Measurements from ENCODE around the gene PRKG2. TPM values are rescaled to one million over a fixed set of nuclear protein-coding genes. Genes with fewer than 3 reads are reported as not detected.

The PRKG2 gene
- total RNA-seq, 2 experiments from 2014 or later = 0.05 to 0.14 TPM

GRCh38 chr4:81116566-81116965, 98.5 kb downstream of the PRKG2 start:
- Mint-ChIP-seq H3K9me3 (ENCODE audit: low read depth) (no peaks in the 10 kb centered on the region), H3K27me3 (peaks cover 4% of the 10 kb centered on the region), H3K36me3 (ENCODE audit: low read depth) (no peaks in the 10 kb centered on the region), H3K27ac (no peak overlapping the region), H3K4me1 (peaks cover 5% of the 10 kb centered on the region), H3K4me3 (no peak overlapping the region)
- intact Hi-C loops (cut with DNase I, micrococcal nuclease) = no loop called here
- ChIA-PET CTCF (interaction anchor here (0.9 kb wide), 1 partner anchor 46 kb away, joined by 4 read pairs; no protein-coding TSS in a partner anchor), POLR2A (no interaction called here)
- no peak for DNase-seq
- ATAC-seq = no peak

- peaks cover 5% of the 10 kb centered on the region for H3K4me1 Mint-ChIP-seq
- ChIA-PET CTCF (interaction anchor here (1.2 kb wide), 1 partner anchor 239 kb away, joined by 3 read pairs; no protein-coding TSS in a partner anchor), POLR2A (no interaction called here)
- H3K36me3 Mint-ChIP-seq (ENCODE audit: low read depth) = no peaks in the 10 kb centered on the region
- intact Hi-C loops (cut with DNase I, micrococcal nuclease) = no loop called here
- ATAC-seq (no peak), DNase-seq (no peak)
- no peak overlapping the region for H3K27ac Mint-ChIP-seq
- H3K27me3 Mint-ChIP-seq = no peaks in the 10 kb centered on the region
- no peak overlapping the region for H3K4me3 Mint-ChIP-seq
- no peaks in the 10 kb centered on the region for H3K9me3 Mint-ChIP-seq (ENCODE audit: low read depth)
These were observed 102.0 kb downstream of the PRKG2 start for GRCh38 chr4:81113024-81113423.

- no peak overlapping the region for H3K27ac Mint-ChIP-seq
- no peaks in the 10 kb centered on the region for H3K36me3 Mint-ChIP-seq (ENCODE audit: low read depth)
- peaks cover 13% of the 10 kb centered on the region for H3K4me1 Mint-ChIP-seq
- ChIA-PET POLR2A (no interaction called here), CTCF (interaction anchor here (0.5 kb wide), 1 partner anchor 1192 kb away, joined by 3 read pairs; no protein-coding TSS in a partner anchor)
- ATAC-seq (no peak), DNase-seq (no peak)
- H3K27me3 Mint-ChIP-seq = peaks cover 3% of the 10 kb centered on the region
- peaks cover 1% of the 10 kb centered on the region for H3K9me3 Mint-ChIP-seq (ENCODE audit: low read depth)
- intact Hi-C loops (cut with DNase I, micrococcal nuclease) = no loop called here
- no peak overlapping the region for H3K4me3 Mint-ChIP-seq
These were observed 105.7 kb downstream of the PRKG2 start for GRCh38 chr4:81109356-81109755.

GRCh38 chr4:81106150-81106549, 108.9 kb downstream of the PRKG2 start:
- Mint-ChIP-seq H3K27ac (no peak overlapping the region), H3K4me1 (peaks cover 8% of the 10 kb centered on the region), H3K9me3 (ENCODE audit: low read depth) (peaks cover 1% of the 10 kb centered on the region), H3K27me3 (peaks cover 3% of the 10 kb centered on the region), H3K4me3 (no peak overlapping the region), H3K36me3 (ENCODE audit: low read depth) (no peaks in the 10 kb centered on the region)
- POLR2A ChIA-PET = no interaction called here
- intact Hi-C loops (cut with DNase I, micrococcal nuclease) = no loop called here
- peak; percentile 44 for ATAC-seq
- peak; percentile 6 for DNase-seq
- CTCF ChIA-PET = interaction anchor here (0.7 kb wide), 1 partner anchor 766 kb away, joined by 3 read pairs; no protein-coding TSS in a partner anchor

DNA sequence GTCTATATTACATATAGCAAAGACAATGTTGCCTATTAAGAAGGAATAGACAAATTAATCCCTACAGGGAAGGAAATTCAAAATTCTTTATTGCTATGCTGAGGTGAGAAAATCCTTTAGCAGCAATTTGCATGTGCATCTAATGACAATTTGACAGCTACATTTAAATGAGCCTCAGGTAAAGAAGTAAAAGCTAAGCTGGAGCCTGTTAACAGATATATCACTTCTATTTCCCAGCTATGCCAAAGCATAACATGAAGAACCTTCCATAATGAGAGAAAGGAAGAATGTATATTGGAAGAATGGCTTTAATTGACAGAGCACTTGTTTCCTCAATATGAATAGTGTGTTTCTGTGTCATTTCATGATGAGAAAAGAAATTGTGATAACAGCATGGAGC, 112.9 kb downstream of the PRKG2 start:
- ChIA-PET POLR2A (interaction anchor here (0.7 kb wide), 1 partner anchor 989 kb away, joined by 6 read pairs; no protein-coding TSS in a partner anchor), CTCF (no interaction called here)
- ATAC-seq = no peak

DNA sequence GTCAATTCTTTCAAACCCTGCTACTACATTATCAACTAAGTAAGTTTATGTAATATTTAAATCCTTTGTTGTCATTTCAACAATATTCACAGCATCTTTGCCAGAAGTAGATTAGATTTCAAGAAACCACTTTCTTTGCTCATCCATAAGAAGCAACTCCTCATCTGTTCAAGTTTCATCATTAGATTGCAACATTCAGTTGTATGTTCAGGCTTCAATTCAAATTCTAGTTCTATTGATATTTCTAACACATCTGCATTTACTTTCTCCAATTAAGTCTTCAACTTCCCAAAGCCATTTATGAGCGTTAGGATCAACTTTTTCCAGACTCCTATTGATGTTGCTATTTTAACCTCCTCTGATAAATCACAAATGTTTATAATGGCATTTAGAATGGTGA, 118.5 kb downstream of the PRKG2 start:
- H3K9me3 Mint-ChIP-seq (ENCODE audit: low read depth) = no peaks in the 10 kb centered on the region
- intact Hi-C loops (cut with DNase I, micrococcal nuclease) = no loop called here
- H3K27ac Mint-ChIP-seq = no peak overlapping the region
- ATAC-seq = no peak
- H3K4me1 Mint-ChIP-seq = no peaks in the 10 kb centered on the region
- no peak overlapping the region for H3K4me3 Mint-ChIP-seq
- H3K36me3 Mint-ChIP-seq (ENCODE audit: low read depth) = no peaks in the 10 kb centered on the region
- ChIA-PET POLR2A (no interaction called here), CTCF (no interaction called here)
- peaks cover 5% of the 10 kb centered on the region for H3K27me3 Mint-ChIP-seq
- no peak for DNase-seq

More for the DNA sequence above, 112.9 kb downstream of the PRKG2 start:
- Mint-ChIP-seq H3K4me1 (peaks cover 8% of the 10 kb centered on the region), H3K9me3 (ENCODE audit: low read depth) (no peaks in the 10 kb centered on the region), H3K4me3 (no peak overlapping the region), H3K27me3 (peaks cover 4% of the 10 kb centered on the region), H3K36me3 (ENCODE audit: low read depth) (no peaks in the 10 kb centered on the region), H3K27ac (no peak overlapping the region)
- intact Hi-C loops (cut with DNase I, micrococcal nuclease) = no loop called here
- DNase-seq = no peak

DNA sequence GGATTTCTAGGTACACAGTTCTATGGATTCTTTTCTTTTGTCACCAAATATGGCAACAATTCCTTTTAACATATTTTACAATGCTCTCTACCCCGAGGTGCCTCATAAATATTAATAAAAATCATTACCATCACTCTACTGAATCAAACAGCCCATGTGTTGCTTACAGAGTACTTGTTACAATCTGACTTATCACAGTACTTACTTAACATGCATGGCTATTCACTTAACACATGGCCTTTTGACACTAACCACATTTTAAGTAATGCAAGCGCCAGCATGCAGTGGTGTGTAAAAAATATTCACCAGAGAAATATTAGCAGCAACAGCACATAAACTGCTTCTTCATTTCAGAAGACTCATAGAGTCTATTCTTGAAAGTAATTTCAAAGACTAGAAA, 119.6 kb downstream of the PRKG2 start:
- POLR2A ChIA-PET = interaction anchor here (0.6 kb wide), 1 partner anchor 1957 kb away, joined by 4 read pairs; no protein-coding TSS in a partner anchor

DNA sequence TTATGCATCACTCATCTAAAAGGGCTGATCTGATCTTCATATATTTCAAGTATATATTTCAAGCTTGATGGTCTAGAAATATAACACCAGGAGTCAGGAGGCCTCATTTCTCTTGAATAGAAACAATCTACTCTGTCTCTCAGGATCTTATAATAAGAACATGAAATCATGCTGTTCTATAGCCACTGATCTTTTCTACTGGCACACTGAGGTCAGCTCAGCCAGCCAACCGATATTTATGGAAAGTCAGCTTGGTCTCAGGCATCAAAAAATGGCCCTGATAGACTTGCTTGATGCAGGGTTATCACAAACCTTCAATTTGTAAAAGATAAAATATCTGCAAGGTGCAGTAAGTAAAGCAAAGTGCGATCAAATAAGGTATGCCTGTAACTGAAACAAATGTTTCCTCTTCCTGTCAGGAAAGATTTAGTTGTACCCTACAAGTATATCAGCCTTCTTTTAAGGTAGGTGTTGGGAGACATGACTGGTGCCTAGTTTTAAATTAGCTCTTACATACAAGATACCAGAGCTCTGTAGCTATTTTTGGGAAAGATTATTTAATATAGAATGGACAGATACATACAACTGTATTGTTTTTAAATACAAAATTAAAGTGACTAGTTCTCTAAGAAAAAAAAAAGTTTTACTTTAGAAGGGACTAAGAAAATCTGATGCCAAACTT, 121.2 kb downstream of the PRKG2 start:
- no peak for DNase-seq
- H3K4me1 Mint-ChIP-seq = no peaks in the 10 kb centered on the region
- ATAC-seq = no peak
- intact Hi-C loops (cut with DNase I, micrococcal nuclease) = no loop called here
- ChIA-PET CTCF (interaction anchor here (1.0 kb wide), 1 partner anchor 40 kb away, joined by 3 read pairs; no protein-coding TSS in a partner anchor), POLR2A (interaction anchor here (0.7 kb wide), 1 partner anchor 678 kb away, joined by 5 read pairs; no protein-coding TSS in a partner anchor)
- H3K36me3 Mint-ChIP-seq (ENCODE audit: low read depth) = no peaks in the 10 kb centered on the region
- H3K27ac Mint-ChIP-seq = no peak overlapping the region
- H3K27me3 Mint-ChIP-seq = peaks cover 5% of the 10 kb centered on the region
- H3K4me3 Mint-ChIP-seq = no peak overlapping the region
- no peaks in the 10 kb centered on the region for H3K9me3 Mint-ChIP-seq (ENCODE audit: low read depth)

More for the DNA sequence above, 119.6 kb downstream of the PRKG2 start:
- CTCF ChIA-PET = no interaction called here
- no peaks in the 10 kb centered on the region for H3K36me3 Mint-ChIP-seq (ENCODE audit: low read depth)
- no peaks in the 10 kb centered on the region for H3K9me3 Mint-ChIP-seq (ENCODE audit: low read depth)
- DNase-seq (no peak), ATAC-seq (no peak)
- no peaks in the 10 kb centered on the region for H3K4me1 Mint-ChIP-seq
- H3K27me3 Mint-ChIP-seq = peaks cover 5% of the 10 kb centered on the region
- no peak overlapping the region for H3K4me3 Mint-ChIP-seq
- intact Hi-C loops (cut with DNase I, micrococcal nuclease) = no loop called here
- no peak overlapping the region for H3K27ac Mint-ChIP-seq

GRCh38 chr4:81085979-81086378, 129.0 kb downstream of the PRKG2 start:
- Mint-ChIP-seq H3K4me1 (no peaks in the 10 kb centered on the region), H3K36me3 (ENCODE audit: low read depth) (no peaks in the 10 kb centered on the region), H3K27me3 (no peaks in the 10 kb centered on the region), H3K27ac (no peak overlapping the region), H3K4me3 (no peak overlapping the region), H3K9me3 (ENCODE audit: low read depth) (no peaks in the 10 kb centered on the region)
- intact Hi-C loops (cut with DNase I, micrococcal nuclease) = no loop called here
- CTCF ChIA-PET = interaction anchor here (1.7 kb wide), 1 partner anchor 16 kb away, joined by 5 read pairs; no protein-coding TSS in a partner anchor
- DNase-seq = no peak
- ATAC-seq = no peak
- POLR2A ChIA-PET = no interaction called here

- CTCF ChIA-PET = interaction anchor here (1.7 kb wide), 1 partner anchor 16 kb away, joined by 5 read pairs; no protein-coding TSS in a partner anchor
- POLR2A ChIA-PET = no interaction called here
- Mint-ChIP-seq H3K4me3 (no peak overlapping the region), H3K9me3 (ENCODE audit: low read depth) (no peaks in the 10 kb centered on the region), H3K27me3 (no peaks in the 10 kb centered on the region), H3K4me1 (no peaks in the 10 kb centered on the region), H3K27ac (no peak overlapping the region), H3K36me3 (ENCODE audit: low read depth) (no peaks in the 10 kb centered on the region)
- no peak for ATAC-seq
- no peak for DNase-seq
- intact Hi-C loops (cut with DNase I, micrococcal nuclease) = no loop called here
These were observed 129.7 kb downstream of the PRKG2 start for GRCh38 chr4:81085291-81085690.

GRCh38 chr4:81084634-81085033, 130.4 kb downstream of the PRKG2 start:
- ATAC-seq (no peak), DNase-seq (no peak)
- Mint-ChIP-seq H3K9me3 (ENCODE audit: low read depth) (peaks cover 2% of the 10 kb centered on the region), H3K36me3 (ENCODE audit: low read depth) (no peaks in the 10 kb centered on the region), H3K4me1 (no peaks in the 10 kb centered on the region), H3K27me3 (peaks cover 2% of the 10 kb centered on the region), H3K4me3 (no peak overlapping the region), H3K27ac (no peak overlapping the region)
- ChIA-PET POLR2A (no interaction called here), CTCF (interaction anchor here (0.7 to 1.7 kb wide), 3 partner anchors 15 to 267 kb away, joined by 3 to 5 read pairs (median 3); no protein-coding TSS in a partner anchor)
- intact Hi-C loops (cut with DNase I, micrococcal nuclease) = no loop called here

DNA sequence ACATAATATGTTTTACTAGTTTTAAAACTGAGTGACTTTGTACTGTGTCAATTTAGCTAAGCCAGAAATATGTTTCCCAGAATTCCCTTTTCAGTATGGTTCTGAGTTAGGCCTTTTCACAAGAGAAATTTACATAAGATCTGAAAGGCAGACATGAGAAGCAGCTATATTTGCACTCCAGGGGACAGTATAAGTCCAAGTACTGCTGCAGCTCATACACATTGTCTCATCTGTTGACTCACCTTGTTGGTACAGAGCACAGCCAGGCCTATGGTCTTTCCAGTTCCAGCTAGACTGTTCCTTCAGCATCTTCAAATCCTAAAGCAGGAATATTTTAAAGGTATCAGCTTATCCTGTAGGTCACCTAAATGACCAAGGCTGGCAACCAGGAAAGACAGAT, 131.0 kb downstream of the PRKG2 start:
- peaks cover 2% of the 10 kb centered on the region for H3K27me3 Mint-ChIP-seq
- intact Hi-C loops (cut with DNase I, micrococcal nuclease) = no loop called here
- no peak for ATAC-seq
- peaks cover 2% of the 10 kb centered on the region for H3K9me3 Mint-ChIP-seq (ENCODE audit: low read depth)
- no peak for DNase-seq
- POLR2A ChIA-PET = no interaction called here
- H3K27ac Mint-ChIP-seq = no peak overlapping the region
- no peaks in the 10 kb centered on the region for H3K4me1 Mint-ChIP-seq
- no peaks in the 10 kb centered on the region for H3K36me3 Mint-ChIP-seq (ENCODE audit: low read depth)
- CTCF ChIA-PET = interaction anchor here (0.7 to 1.0 kb wide), 3 partner anchors 13 to 268 kb away, joined by 3 read pairs; no protein-coding TSS in a partner anchor
- H3K4me3 Mint-ChIP-seq = no peak overlapping the region
